ENCODE data around the gene GIGYF1. TPM values are rescaled to one million over a fixed set of nuclear protein-coding genes. Genes with fewer than 3 reads are reported as not detected.
A peak's percentile ranks its signal among the peaks of the same experiment; 100 is the strongest.
"Not testable (repeated sequence)": the region's sequence is repeated elsewhere in the genome, so short reads cannot be mapped to it uniquely, and the experiment has no call there.

GIGYF1 gene
- total RNA-seq, 1 donor from 2014 or later = 20.8 TPM

GRCh38 chr7:100671353-100672327 lies 22.4 kb downstream of the GIGYF1 start:
- DNase-seq = no peak

- no peak for DNase-seq
Measured at GRCh38 chr7:100670074-100670473, 24.0 kb downstream of the GIGYF1 start.

- not testable (repeated sequence) for DNase-seq
Measured at GRCh38 chr7:100669106-100669505, 24.9 kb downstream of the GIGYF1 start.

GRCh38 chr7:100668069-100668449 lies 26.0 kb downstream of the GIGYF1 start:
- DNase-seq = no peak

- DNase-seq = no peak
Measured at GRCh38 chr7:100667331-100668068, 26.6 kb downstream of the GIGYF1 start.

- DNase-seq = no peak
Measured at GRCh38 chr7:100665168-100665726, 28.8 kb downstream of the GIGYF1 start.

GRCh38 chr7:100662194-100662776 lies 31.8 kb downstream of the GIGYF1 start:
- not testable (repeated sequence) for DNase-seq

GRCh38 chr7:100655908-100656674 lies 38.0 kb downstream of the GIGYF1 start, which contains the start of gene ACTL6B:
Gene ACTL6B (minus strand): TSS chr7:100656448. CDS start chr7:100656354, 94 bp downstream.
- DNase-seq = peak; percentile 72

GRCh38 chr7:100654908-100655831 lies 38.9 kb downstream of the GIGYF1 start:
- DNase-seq = no peak

- no peak for DNase-seq
Measured at GRCh38 chr7:100649826-100650565, 44.1 kb downstream of the GIGYF1 start.

GRCh38 chr7:100642534-100642907 lies 51.5 kb downstream of the GIGYF1 start:
- DNase-seq = no peak

GRCh38 chr7:100641860-100642533 lies 52.1 kb downstream of the GIGYF1 start:
- no peak for DNase-seq

GRCh38 chr7:100641463-100641859 lies 52.6 kb downstream of the GIGYF1 start, which contains the start of gene TFR2:
Gene TFR2 (minus strand): TSS chr7:100641552. CDS start chr7:100641509, 43 bp downstream.
- no peak for DNase-seq

- no peak for DNase-seq
Measured at GRCh38 chr7:100640517-100641440, 53.3 kb downstream of the GIGYF1 start.

GRCh38 chr7:100639995-100640516 lies 54.0 kb downstream of the GIGYF1 start:
- DNase-seq = no peak

GRCh38 chr7:100632951-100633717 lies 60.9 kb downstream of the GIGYF1 start:
- DNase-seq = peak; percentile 28

GRCh38 chr7:100630066-100630465 lies 64.0 kb downstream of the GIGYF1 start:
- DNase-seq = no peak
